GM13977 (cell line): ENCODE results near the gene SCD5.

ENCODE experiments used
- DNase-seq: peaks from one replicate; pipeline ENCODE4 v3.0.0; 2012; ENCODE audit warnings: low spot score
- in situ Hi-C: fragments of 300-500 bp; cut with MboI; formaldehyde crosslinking; loops from one replicate; pipeline ENCODE4 v1.12.0; 2022; ENCODE audit warnings: low sequenced_read_pairs, low pct_unique_long_range_greater_than_20kb, mixed read lengths, inconsistent platforms; ENCODE audit not compliant: unreplicated experiment
- TF ChIP-seq, protein P1 (sequence below): IDR thresholded peaks from 2 replicates; pipeline ENCODE4 v1.5.1; 2012; ENCODE audit warnings: mild to moderate bottlenecking, control low read depth; ENCODE audit not compliant: insufficient read depth; ENCODE audit errors: extremely low read depth, missing control alignments

Gene SCD5

DNA sequence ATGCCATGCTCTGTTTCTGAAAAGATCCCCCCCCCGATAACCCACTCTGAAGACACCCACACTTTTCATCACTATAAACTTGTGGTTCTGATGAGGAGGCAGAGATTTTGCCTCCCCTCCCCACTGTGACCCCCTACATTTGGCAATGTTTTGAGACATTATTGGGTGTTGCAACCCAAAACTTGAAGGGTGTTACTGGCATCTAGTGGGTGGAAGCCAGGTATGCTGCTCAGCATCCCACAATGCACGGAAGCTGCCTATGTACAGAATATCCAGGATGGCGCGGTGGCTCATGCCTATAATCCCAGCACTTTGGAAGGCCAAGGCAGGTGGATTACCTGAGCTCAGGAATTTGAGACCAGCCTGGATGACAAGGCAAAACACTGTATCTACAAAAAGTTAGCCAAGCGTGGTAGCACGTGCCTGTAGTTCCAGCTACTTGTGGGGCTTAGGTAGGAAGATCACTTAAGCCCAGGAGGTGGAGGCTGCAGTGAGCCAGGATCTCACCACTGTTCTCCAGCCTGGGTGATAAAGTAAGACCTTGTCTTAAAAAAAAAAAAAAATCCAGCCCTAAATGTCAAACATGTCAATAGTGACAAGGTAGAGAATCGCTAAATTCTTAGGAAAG is 87.3 kb downstream of the SCD5 start:
- TF ChIP-seq, protein P1, sequence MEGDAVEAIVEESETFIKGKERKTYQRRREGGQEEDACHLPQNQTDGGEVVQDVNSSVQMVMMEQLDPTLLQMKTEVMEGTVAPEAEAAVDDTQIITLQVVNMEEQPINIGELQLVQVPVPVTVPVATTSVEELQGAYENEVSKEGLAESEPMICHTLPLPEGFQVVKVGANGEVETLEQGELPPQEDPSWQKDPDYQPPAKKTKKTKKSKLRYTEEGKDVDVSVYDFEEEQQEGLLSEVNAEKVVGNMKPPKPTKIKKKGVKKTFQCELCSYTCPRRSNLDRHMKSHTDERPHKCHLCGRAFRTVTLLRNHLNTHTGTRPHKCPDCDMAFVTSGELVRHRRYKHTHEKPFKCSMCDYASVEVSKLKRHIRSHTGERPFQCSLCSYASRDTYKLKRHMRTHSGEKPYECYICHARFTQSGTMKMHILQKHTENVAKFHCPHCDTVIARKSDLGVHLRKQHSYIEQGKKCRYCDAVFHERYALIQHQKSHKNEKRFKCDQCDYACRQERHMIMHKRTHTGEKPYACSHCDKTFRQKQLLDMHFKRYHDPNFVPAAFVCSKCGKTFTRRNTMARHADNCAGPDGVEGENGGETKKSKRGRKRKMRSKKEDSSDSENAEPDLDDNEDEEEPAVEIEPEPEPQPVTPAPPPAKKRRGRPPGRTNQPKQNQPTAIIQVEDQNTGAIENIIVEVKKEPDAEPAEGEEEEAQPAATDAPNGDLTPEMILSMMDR: no peak
- in situ Hi-C loops: no loop called here
- DNase-seq: no peak

- no peak for DNase-seq
- TF ChIP-seq, protein P1: no peak
- in situ Hi-C loops: no loop called here
Measured at GRCh38 chr4:82710197-82710929, 88.2 kb downstream of the SCD5 start.

- TF ChIP-seq, protein P1: no peak
- in situ Hi-C loops: no loop called here
- DNase-seq: no peak
Measured at GRCh38 chr4:82708982-82709381, 89.6 kb downstream of the SCD5 start.

DNA sequence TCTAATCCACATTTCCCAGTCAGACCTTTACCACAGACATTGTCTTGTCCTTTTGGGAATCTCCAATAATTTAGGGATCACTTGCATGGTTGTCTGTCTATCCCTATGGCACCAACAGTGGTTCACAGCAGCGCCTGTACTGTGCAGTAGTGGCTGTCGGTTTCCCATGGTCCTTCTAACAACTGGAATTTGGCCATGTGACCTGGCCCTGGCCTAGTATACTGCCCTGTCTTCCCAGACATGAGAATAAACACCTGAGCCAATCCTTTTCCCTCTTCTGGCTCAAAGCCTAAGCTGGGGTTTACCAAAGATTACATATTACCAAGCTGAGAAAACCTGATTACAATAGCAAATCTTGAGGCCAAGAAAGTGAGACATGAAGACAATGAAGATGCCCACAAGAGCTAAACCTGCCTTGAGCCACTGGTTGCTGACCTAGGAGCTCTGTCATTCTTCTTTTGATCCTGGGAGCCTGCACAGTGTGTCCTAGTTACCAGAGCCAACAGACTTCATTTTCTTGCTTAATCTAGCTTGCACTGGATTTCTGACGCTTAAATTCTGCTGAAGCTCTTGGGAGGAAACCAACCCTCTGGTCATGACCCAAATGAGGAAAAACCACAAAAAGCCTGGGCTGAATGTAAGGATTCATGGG is 92.1 kb downstream of the SCD5 start:
- in situ Hi-C loops: no loop called here
- TF ChIP-seq, protein P1: no peak
- DNase-seq: no peak

GRCh38 chr4:82705928-82706300 is 92.7 kb downstream of the SCD5 start:
- TF ChIP-seq, protein P1: no peak
- no peak for DNase-seq
- in situ Hi-C loops: no loop called here

GRCh38 chr4:82705169-82705927 is 93.2 kb downstream of the SCD5 start:
- DNase-seq: no peak
- in situ Hi-C loops: no loop called here
- TF ChIP-seq, protein P1: no peak
